Measurements from ENCODE around the gene MYBBP1A.

MYBBP1A gene

DNA sequence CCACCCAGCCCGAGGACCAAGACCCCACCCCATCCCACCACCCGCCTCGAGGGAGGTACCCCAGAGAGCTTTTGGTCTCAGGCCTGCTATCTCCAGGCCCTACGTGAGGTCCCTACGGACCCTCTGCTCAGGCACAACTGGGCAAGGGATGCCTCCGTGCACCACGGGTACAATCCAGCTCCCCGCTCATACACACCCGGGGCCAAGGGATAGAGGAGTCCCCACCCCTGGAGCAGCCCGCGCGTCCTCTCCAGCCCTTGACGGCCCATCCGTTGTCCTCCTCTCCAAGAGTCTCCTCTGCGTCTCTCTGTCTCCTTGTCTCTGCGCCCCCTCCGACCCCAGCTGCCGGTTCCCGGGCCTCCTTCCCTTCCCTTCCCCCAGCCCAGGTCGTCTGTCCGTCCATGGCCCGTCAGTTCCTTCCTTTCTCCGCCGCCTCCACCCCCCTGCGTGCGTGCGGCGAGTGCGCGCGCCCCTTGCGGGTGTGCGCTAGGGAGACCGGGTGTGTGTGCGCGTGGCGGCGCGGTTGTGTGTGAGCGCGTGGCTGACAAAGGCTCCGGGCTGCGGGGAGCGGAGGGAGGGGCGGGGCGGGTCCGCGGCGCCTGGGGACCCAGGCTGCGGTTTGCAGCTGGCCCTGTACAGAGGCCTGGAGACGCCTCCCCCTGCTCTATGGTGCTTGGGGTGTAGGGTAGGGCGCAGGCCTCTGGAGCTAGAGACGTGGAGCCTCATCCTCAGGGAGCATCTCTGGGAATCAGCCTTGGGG, 55.6 kb downstream of the MYBBP1A start:
- DNase-seq: no peak

GRCh38 chr17:4498461-4499397, 56.5 kb downstream of the MYBBP1A start, which contains the start of gene SPNS2:
Gene SPNS2 (plus strand): TSS chr17:4498881. CDS start chr17:4499048, 167 bp downstream.
- no peak for DNase-seq

GRCh38 chr17:4497101-4497824, 57.9 kb downstream of the MYBBP1A start:
- no peak for DNase-seq

- DNase-seq: no peak
Measured at GRCh38 chr17:4492721-4493561, 62.2 kb downstream of the MYBBP1A start.

- no peak for DNase-seq
Measured at GRCh38 chr17:4490637-4491061, 64.5 kb downstream of the MYBBP1A start.

- no peak for DNase-seq
Measured at GRCh38 chr17:4490109-4490591, 65.0 kb downstream of the MYBBP1A start.

GRCh38 chr17:4488989-4489595, 66.1 kb downstream of the MYBBP1A start:
- no peak for DNase-seq
